ENCODE results near the gene SLC9A6. TPM values are rescaled to one million over a fixed set of nuclear protein-coding genes. Genes with fewer than 3 reads are reported as not detected.

Gene SLC9A6
- 21.7 and 29.0 TPM in 2 replicates for total RNA-seq

GRCh38 chrX:135985157-135985972 lies at the start of gene SLC9A6:
SLC9A6 (plus strand) TSS chrX:135985435; CDS start chrX:135985659, 224 bp downstream.

DNA sequence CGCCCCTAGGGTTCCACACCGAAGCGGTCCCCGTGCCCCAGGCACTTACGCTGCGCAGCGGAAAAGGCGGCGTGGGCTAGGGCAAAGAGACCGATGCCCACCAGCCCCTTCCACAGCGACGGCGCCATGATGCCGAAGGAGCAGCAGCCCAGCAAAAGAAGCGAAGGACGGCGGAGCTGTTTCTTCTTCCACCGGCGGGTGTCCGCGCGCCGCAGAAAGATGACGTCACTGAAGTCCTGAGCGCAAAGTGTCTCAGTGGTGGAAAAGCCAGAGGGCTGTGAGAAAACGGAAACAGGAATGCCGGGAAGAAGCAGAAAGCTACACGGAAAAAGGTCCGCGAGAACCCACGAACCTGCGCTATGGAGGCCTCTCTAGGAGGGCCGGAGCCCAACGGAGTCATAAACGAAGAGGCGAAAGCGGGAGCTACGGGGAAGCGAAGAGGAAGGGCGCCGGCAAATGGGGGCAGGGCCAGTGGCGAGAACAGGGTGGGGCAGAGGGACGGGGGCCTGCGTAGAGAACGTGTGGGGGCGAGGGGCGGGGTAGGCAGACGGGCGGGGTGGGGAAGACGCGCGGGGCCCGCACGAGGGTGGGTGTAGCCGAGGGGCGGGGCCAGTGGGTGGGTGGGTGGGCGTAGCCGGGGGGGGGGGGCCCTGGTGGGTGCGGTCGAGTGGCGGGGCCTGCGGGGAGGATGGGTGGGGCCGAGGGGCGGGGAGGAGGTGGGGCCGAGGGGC lies 11.5 kb upstream of the SLC9A6 start, which contains the start of gene MMGT1:
Gene MMGT1, minus strand, starts transcription at position 441 of the 731 bp plus-strand sequence. Its CDS starts 313 bp downstream, at position 128.

Other genes with a start within 250 kb of the SLC9A6 start
- gene CT45A3, start 217.2 kb upstream of the SLC9A6 start, total RNA-seq = not detected in 2 replicates
- not detected in 2 replicates for gene CT45A5, start 199.9 kb upstream of the SLC9A6 start, total RNA-seq
- gene CT45A6, start 182.6 kb upstream of the SLC9A6 start, total RNA-seq = not detected in 2 replicates
- not detected in 2 replicates for gene CT45A2, start 165.4 kb upstream of the SLC9A6 start, total RNA-seq
- not detected in 2 replicates for gene CT45A7, start 148.2 kb upstream of the SLC9A6 start, total RNA-seq
- not detected in 2 replicates for gene CT45A8, start 130.9 kb upstream of the SLC9A6 start, total RNA-seq
- gene CT45A9, start 113.6 kb upstream of the SLC9A6 start, total RNA-seq = not detected in 2 replicates
- not detected in 2 replicates for gene CT45A10, start 92.0 kb upstream of the SLC9A6 start, total RNA-seq
- not detected in 2 replicates for gene SAGE1, start 91.7 kb upstream of the SLC9A6 start, total RNA-seq
- gene MMGT1, start 11.4 kb upstream of the SLC9A6 start, total RNA-seq = 13.7 and 19.3 TPM in 2 replicates
- 9.9 and 103 TPM in 2 replicates for gene FHL1, start 162.1 kb downstream of the SLC9A6 start, total RNA-seq

Data from nasal cavity respiratory epithelium epithelial cell of viscerocranial mucosa (primary cell).